Transverse colon (tissue), 4 donors: ENCODE data around the gene APOL3.

ENCODE experiments used
- POLR2AphosphoS5 ChIP-seq, 3 donors: sonication (generic); formaldehyde crosslinking; IDR thresholded peaks; one replicate each; pipeline ENCODE4 v1.6.1; 2016; ENCODE audit warnings: antibody characterized with exemption in 3 of 3
- TF ChIP-seq, protein P1 (sequence below), 5 experiments: fragments of 200-600 bp in 3 of 5; fragments of 450-650 bp in 2 of 5; sonication (generic) in 3 of 5; IDR thresholded peaks; 1 replicate in 2 of 5; 2 replicates in 3 of 5; pipeline ENCODE4 v1.5.1; 2016 to 2017; ENCODE audit warnings: antibody characterized with exemption in 5 of 5, inconsistent platforms in 3 of 5, mild to moderate bottlenecking in 2 of 5, moderate library complexity in 1 of 5

DNA sequence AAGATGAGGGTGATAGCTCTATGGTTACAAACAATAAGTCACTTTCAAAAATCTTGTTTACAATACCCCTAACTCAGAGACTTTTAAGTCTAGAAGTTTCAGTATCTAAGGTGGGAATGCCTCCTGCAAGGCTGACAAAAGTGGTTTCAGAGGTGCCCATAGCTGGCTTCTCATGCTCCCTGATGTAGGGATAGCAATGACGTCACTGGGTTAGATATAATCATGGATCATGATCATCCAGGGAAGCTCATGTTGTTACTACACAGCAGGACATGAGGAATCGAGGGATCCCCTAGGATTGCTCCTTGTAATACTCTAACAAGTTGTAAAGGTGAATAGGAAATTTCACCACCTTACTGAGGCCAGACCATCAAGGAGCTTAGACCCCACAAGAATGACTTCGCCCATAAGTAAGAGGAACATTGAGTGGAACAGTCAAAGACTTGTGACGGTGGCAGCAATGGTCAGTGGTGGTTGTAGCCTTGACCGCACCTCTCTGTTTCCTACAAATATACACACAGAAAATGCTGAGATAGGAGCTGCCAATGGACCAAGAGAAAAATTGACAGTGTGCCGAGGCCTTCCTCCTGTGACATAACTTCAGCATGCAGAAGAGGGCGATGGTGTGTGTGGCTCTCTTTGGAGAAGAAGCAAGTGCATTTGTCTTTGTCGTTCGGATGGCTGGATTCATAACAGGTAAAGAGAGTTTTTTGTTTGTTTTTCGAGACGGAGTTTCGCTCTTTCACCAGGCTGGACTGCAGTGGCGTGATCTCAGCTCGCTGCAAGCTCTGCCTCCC lies 25.5 kb upstream of the APOL3 start:
- TF ChIP-seq POLR2AphosphoS5 (IDR thresholded peaks at IDR 0.05) = no peak
- TF ChIP-seq, protein P1, sequence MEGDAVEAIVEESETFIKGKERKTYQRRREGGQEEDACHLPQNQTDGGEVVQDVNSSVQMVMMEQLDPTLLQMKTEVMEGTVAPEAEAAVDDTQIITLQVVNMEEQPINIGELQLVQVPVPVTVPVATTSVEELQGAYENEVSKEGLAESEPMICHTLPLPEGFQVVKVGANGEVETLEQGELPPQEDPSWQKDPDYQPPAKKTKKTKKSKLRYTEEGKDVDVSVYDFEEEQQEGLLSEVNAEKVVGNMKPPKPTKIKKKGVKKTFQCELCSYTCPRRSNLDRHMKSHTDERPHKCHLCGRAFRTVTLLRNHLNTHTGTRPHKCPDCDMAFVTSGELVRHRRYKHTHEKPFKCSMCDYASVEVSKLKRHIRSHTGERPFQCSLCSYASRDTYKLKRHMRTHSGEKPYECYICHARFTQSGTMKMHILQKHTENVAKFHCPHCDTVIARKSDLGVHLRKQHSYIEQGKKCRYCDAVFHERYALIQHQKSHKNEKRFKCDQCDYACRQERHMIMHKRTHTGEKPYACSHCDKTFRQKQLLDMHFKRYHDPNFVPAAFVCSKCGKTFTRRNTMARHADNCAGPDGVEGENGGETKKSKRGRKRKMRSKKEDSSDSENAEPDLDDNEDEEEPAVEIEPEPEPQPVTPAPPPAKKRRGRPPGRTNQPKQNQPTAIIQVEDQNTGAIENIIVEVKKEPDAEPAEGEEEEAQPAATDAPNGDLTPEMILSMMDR (IDR thresholded peaks at IDR 0.05) = no peak
